IMR-90 (cell line): ENCODE data around the gene TENM4. TPM values are rescaled to one million over a fixed set of nuclear protein-coding genes. Genes with fewer than 3 reads are reported as not detected.

ENCODE experiments used
- ATAC-seq: fragments of 200-7000 bp; cut with Tn5 transposase; 2 replicates; pipeline ENCODE4 v1.9.1; 2020; ENCODE audit warnings: low read depth, mild to moderate bottlenecking, moderate library complexity
- BruUV-seq: library from RNA; stranded (reverse); fragments of 400-500 nt; replicated peaks from 2 replicates; lab custom pipeline; 2021; lab: Mats Ljungman, UMichigan
- CTCF ChIA-PET: fragments of 300-600 bp; formaldehyde crosslinking; extraction: SDS; loops from one replicate; lab custom pipeline; 2021; ENCODE audit warnings: antibody characterized with exemption; lab: Yijun Ruan, JAX
- POLR2A ChIA-PET: fragments of 300-600 bp; sonication (Branson Sonifier 250); formaldehyde crosslinking; loops from one replicate; lab custom pipeline; 2022; ENCODE audit warnings: antibody characterized with exemption; ENCODE audit not compliant: unreplicated experiment; lab: Charles Lee
- DNase-seq: peaks from one replicate; pipeline ENCODE4 v3.0.0; 2013
- H2AFZ ChIP-seq: replicated peaks from 2 replicates; pipeline ENCODE3; 2013; ENCODE audit warnings: low read length, mild to moderate bottlenecking; ENCODE audit not compliant: poor library complexity
- H2AK5ac ChIP-seq: 2 replicates; pipeline ENCODE4 v1.6.1; 2013; ENCODE audit warnings: low read depth, low read length, inconsistent platforms
- H2AK9ac ChIP-seq: replicated peaks from 2 replicates; pipeline ENCODE3; 2013; ENCODE audit warnings: mild to moderate bottlenecking, low read depth, low read length, moderate library complexity; ENCODE audit not compliant: poor library complexity
- H2BK120ac ChIP-seq: 2 replicates; pipeline ENCODE4 v1.6.1; 2013; ENCODE audit warnings: low read depth, low read length, inconsistent platforms
- H2BK15ac ChIP-seq: 3 replicates; pipeline ENCODE4 v1.6.1; 2013; ENCODE audit warnings: low read depth, low read length, inconsistent platforms
- H2BK20ac ChIP-seq: 2 replicates; pipeline ENCODE4 v1.6.1; 2013; ENCODE audit warnings: low read depth, mild to moderate bottlenecking, inconsistent platforms, low read length, moderate library complexity
- H2BK5ac ChIP-seq: 2 replicates; pipeline ENCODE4 v1.6.1; 2013; ENCODE audit warnings: mild to moderate bottlenecking, low read depth, low read length, inconsistent platforms; ENCODE audit not compliant: poor library complexity, severe bottlenecking
- H3K14ac ChIP-seq: replicated peaks from 2 replicates; pipeline ENCODE4 v1.6.1; 2013; ENCODE audit warnings: low read depth, low read length, inconsistent platforms
- H3K18ac ChIP-seq: 2 replicates; pipeline ENCODE4 v1.6.1; 2013; ENCODE audit warnings: low read depth, low read length, control low read depth
- H3K23ac ChIP-seq: 2 replicates; pipeline ENCODE4 v1.6.1; 2013; ENCODE audit warnings: low read depth, low read length, inconsistent platforms
- H3K27ac ChIP-seq: 2 replicates; pipeline ENCODE4 v1.5.1; 2013; ENCODE audit warnings: mild to moderate bottlenecking, control low read depth, low read length; ENCODE audit not compliant: insufficient read depth
- H3K27me3 ChIP-seq: 2 replicates; pipeline ENCODE4 v1.6.1; 2013; ENCODE audit warnings: low read length; ENCODE audit not compliant: control insufficient read depth, insufficient read depth
- H3K36me3 ChIP-seq: 2 replicates; pipeline ENCODE4 v1.6.1; 2013; ENCODE audit warnings: low read length, mixed read lengths; ENCODE audit not compliant: control insufficient read depth, insufficient read depth
- H3K4ac ChIP-seq: 2 replicates; pipeline ENCODE4 v1.6.1; 2013; ENCODE audit warnings: low read depth, low read length, inconsistent platforms
- H3K4me1 ChIP-seq: 2 replicates; pipeline ENCODE4 v1.6.1; 2013; ENCODE audit warnings: low read length, mixed read lengths; ENCODE audit not compliant: control insufficient read depth, insufficient read depth
- H3K4me2 ChIP-seq: 2 replicates; pipeline ENCODE4 v1.6.1; 2013; ENCODE audit warnings: low read depth, mild to moderate bottlenecking, control low read depth, low read length, moderate library complexity
- H3K4me3 ChIP-seq: 2 replicates; pipeline ENCODE4 v1.5.1; 2013; ENCODE audit warnings: low read depth, mild to moderate bottlenecking, control low read depth, low read length, moderate library complexity; ENCODE audit not compliant: insufficient read depth
- H3K56ac ChIP-seq: 2 replicates; pipeline ENCODE4 v1.6.1; 2013; ENCODE audit warnings: low read length, inconsistent platforms; ENCODE audit not compliant: insufficient read depth; ENCODE audit errors: extremely low read depth
- H3K79me1 ChIP-seq, 2 experiments: 2 replicates each; pipeline ENCODE4 v1.6.1; 2013; ENCODE audit warnings: low read length in 2 of 2, inconsistent platforms in 1 of 2, low read depth in 1 of 2
- H3K9ac ChIP-seq: 2 replicates; pipeline ENCODE4 v1.6.1; 2013; ENCODE audit warnings: low read depth, low read length, control low read depth
- H3K9me1 ChIP-seq: 2 replicates; pipeline ENCODE4 v1.6.1; 2013; ENCODE audit warnings: low read length, inconsistent platforms; ENCODE audit not compliant: insufficient read depth
- H3K9me3 ChIP-seq: 2 replicates; pipeline ENCODE4 v1.6.1; 2013; ENCODE audit warnings: low read length; ENCODE audit not compliant: control insufficient read depth, insufficient read depth
- H4K20me1 ChIP-seq: 2 replicates; pipeline ENCODE4 v1.6.1; 2013; ENCODE audit warnings: low read length, inconsistent platforms; ENCODE audit not compliant: insufficient read depth
- H4K5ac ChIP-seq: 2 replicates; pipeline ENCODE4 v1.6.1; 2013; ENCODE audit warnings: mild to moderate bottlenecking, low read depth, low read length, control low read depth
- H4K8ac ChIP-seq, 2 experiments: 2 replicates each; pipeline ENCODE4 v1.6.1; 2013; ENCODE audit warnings: low read depth in 2 of 2, low read length in 2 of 2, control low read depth in 1 of 2, inconsistent platforms in 1 of 2
- H4K91ac ChIP-seq: 2 replicates; pipeline ENCODE4 v1.6.1; 2013; ENCODE audit warnings: low read depth, low read length, inconsistent platforms; ENCODE audit not compliant: insufficient read depth
- CEBPB ChIP-seq: IDR thresholded peaks from 2 replicates; pipeline ENCODE4 v1.6.1; 2012; ENCODE audit warnings: low read depth, low read length, improper control_type of control experiment
- CHD1 ChIP-seq: IDR thresholded peaks from 2 replicates; pipeline ENCODE4 v1.6.1; 2012; ENCODE audit warnings: low read depth, low read length, improper control_type of control experiment
- MXI1 ChIP-seq: IDR thresholded peaks from 2 replicates; pipeline ENCODE4 v1.6.1; 2012; ENCODE audit warnings: low read depth, mild to moderate bottlenecking, low read length, moderate library complexity, borderline replicate concordance
- whole genome bisulfite sequencing, 2 experiments: methylation state at CpG; one replicate each; pipeline versions ENCODE4 v1.1.5 to v1.1.7; 2013; ENCODE audit warnings: missing lambda C conversion rate in 2 of 2; ENCODE audit not compliant: insufficient read length in 1 of 2; ENCODE audit errors: extremely low coverage in 2 of 2; 5-methylcytosine and 5-hydroxymethylcytosine counted together
- dilution Hi-C: fragments of 300-500 bp; cut with HindIII; formaldehyde crosslinking; loops from one replicate; pipeline ENCODE4 v1.14.3; 2018; ENCODE audit warnings: low sequenced_read_pairs; ENCODE audit not compliant: unreplicated experiment
- in situ Hi-C: fragments of 300-500 bp; cut with MboI; formaldehyde crosslinking; loops from 3 replicates; pipeline ENCODE4 v1.14.3; 2019; ENCODE audit warnings: low sequenced_read_pairs, inconsistent platforms, mixed read lengths
- intact Hi-C: fragments of 100-400 bp; cut with micrococcal nuclease; formaldehyde crosslinking; loops from 2 replicates; pipeline ENCODE4 v1.10.0; 2022
- polyA plus RNA-seq, 3 experiments: library from polyadenylated mRNA; depleted of rRNA; stranded (reverse); fragments of >200 nt; gene quantifications; 2 replicates each; pipeline ENCODE4 v1.2.3, GENCODE V29; 2012; ENCODE audit warnings: low replicate concordance in 1 of 3
- total RNA-seq: library from RNA; depleted of rRNA; stranded (reverse); fragments of >200 nt; gene quantifications from 2 replicates; pipeline ENCODE4 v1.2.3, GENCODE V29; 2012
- TF ChIP-seq, protein P1 (sequence below): fragments of 150-350 bp; IDR thresholded peaks from 2 replicates; pipeline ENCODE4 v1.6.1; 2017; ENCODE audit warnings: mild to moderate bottlenecking, antibody characterized with exemption, low read length, low read depth

Gene TENM4
- total and polyA plus RNA-seq, 2 of the 4 experiments (the other 2 are of a cell fraction) = 7.4 to 9.0 TPM

DNA sequence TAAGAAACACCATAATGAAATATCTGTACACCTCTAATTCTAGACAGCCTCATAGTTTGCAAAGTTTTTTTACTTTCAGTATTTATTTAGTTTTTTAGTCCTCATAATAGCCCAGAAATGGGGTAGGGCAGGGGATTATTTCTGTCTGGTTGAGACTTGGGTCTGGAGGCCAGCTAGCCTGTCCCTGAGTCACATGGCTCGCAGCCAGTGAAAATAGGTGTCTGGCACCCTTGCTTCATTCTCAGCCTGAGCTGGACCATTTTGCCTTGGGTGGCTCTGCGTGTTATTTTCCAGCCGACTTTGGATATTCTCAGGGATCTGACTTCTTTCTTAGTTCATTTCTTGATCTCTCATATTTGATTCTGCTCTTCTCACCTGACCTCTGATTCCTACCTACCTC, 742.2 kb downstream of the TENM4 start:
- POLR2A ChIA-PET = no interaction called here
- no peak overlapping the region for H3K4ac ChIP-seq

More for the DNA sequence above, 742.2 kb downstream of the TENM4 start:
- no peaks in the 10 kb centered on the region for H3K79me1 ChIP-seq
- H3K56ac ChIP-seq = no peak overlapping the region
- TF ChIP-seq CHD1 (no peak), CEBPB (peak; percentile 62), MXI1 (no peak)
- TF ChIP-seq, protein P1, sequence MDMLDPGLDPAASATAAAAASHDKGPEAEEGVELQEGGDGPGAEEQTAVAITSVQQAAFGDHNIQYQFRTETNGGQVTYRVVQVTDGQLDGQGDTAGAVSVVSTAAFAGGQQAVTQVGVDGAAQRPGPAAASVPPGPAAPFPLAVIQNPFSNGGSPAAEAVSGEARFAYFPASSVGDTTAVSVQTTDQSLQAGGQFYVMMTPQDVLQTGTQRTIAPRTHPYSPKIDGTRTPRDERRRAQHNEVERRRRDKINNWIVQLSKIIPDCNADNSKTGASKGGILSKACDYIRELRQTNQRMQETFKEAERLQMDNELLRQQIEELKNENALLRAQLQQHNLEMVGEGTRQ = peak; percentile 28; the same call in 1 of the 2 replicates
- H3K4me3 ChIP-seq = no peak overlapping the region
- ATAC-seq = no peak; the same call in 1 of the 2 replicates
- no peak overlapping the region for H3K23ac ChIP-seq
- H3K9me1 ChIP-seq = no peaks in the 10 kb centered on the region
- no peak overlapping the region for H2BK15ac ChIP-seq
- no peak overlapping the region for H2BK20ac ChIP-seq
- peaks cover 2% of the 10 kb centered on the region for H3K4me1 ChIP-seq
- in situ Hi-C loops (no loop called here), dilution Hi-C loops (no loop called here), intact Hi-C loops (no loop called here)
- no peak overlapping the region for H3K9ac ChIP-seq
- no peak overlapping the region for H4K5ac ChIP-seq
- no peak overlapping the region for H3K4me2 ChIP-seq
- CTCF ChIA-PET = interaction anchor here (1.5 kb wide), 1 partner anchor 17 kb away, joined by 4 read pairs; no protein-coding TSS in a partner anchor
- no peak overlapping the region for H2BK5ac ChIP-seq
- peak; percentile 80 for DNase-seq
- no peak overlapping the region for H3K14ac ChIP-seq
- H2BK120ac ChIP-seq = no peak overlapping the region
- peaks cover 11% of the 10 kb centered on the region; the same call in 1 of the 2 replicates for H3K36me3 ChIP-seq
- no peak overlapping the region for H4K8ac ChIP-seq
- 40% methylated on average over 1 of the region's 3 CpGs; no CpG with 5 or more reads in 1 of the 2 experiments for WGBS, 2 experiments
- no peaks in the 10 kb centered on the region for H3K27me3 ChIP-seq
- no peak overlapping the region for H2AK9ac ChIP-seq
- H3K9me3 ChIP-seq = no peaks in the 10 kb centered on the region
- H2AFZ ChIP-seq = no peak overlapping the region
- H4K20me1 ChIP-seq = no peaks in the 10 kb centered on the region
- no peak overlapping the region for H3K18ac ChIP-seq
- H2AK5ac ChIP-seq = no peak overlapping the region
- H4K91ac ChIP-seq = no peak overlapping the region
- no TSS peak for BruUV-seq
- no peak overlapping the region for H3K27ac ChIP-seq
